ENCODE results near the gene STPG1.

STPG1 gene

GRCh38 chr1:24391882-24392603 lies 21.5 kb downstream of the STPG1 start:
- DNase-seq = peak; percentile 54

- peak; percentile 74 for DNase-seq
Observed at GRCh38 chr1:24390924-24391782, 22.4 kb downstream of the STPG1 start.

GRCh38 chr1:24389231-24389678 lies 24.3 kb downstream of the STPG1 start:
- no peak for DNase-seq

- DNase-seq = no peak
Observed at GRCh38 chr1:24388331-24388885, 25.2 kb downstream of the STPG1 start.

- DNase-seq = no peak
Observed at GRCh38 chr1:24387636-24388175, 25.9 kb downstream of the STPG1 start.

- no peak for DNase-seq
Observed at GRCh38 chr1:24386931-24387330, 26.7 kb downstream of the STPG1 start.

- peak; percentile 70 for DNase-seq
Observed at GRCh38 chr1:24386241-24386640, 27.3 kb downstream of the STPG1 start.

GRCh38 chr1:24385160-24385940 lies 28.2 kb downstream of the STPG1 start:
- no peak for DNase-seq

- DNase-seq = no peak
Observed at GRCh38 chr1:24384251-24385090, 29.1 kb downstream of the STPG1 start.

GRCh38 chr1:24383381-24383940 lies 30.1 kb downstream of the STPG1 start:
- DNase-seq = no peak

- DNase-seq = no peak
Observed at GRCh38 chr1:24382165-24382577, 31.4 kb downstream of the STPG1 start.

- no peak for DNase-seq
Observed at GRCh38 chr1:24381256-24381655, 32.3 kb downstream of the STPG1 start.

- no peak for DNase-seq
Observed at GRCh38 chr1:24380508-24380907, 33.1 kb downstream of the STPG1 start.

- DNase-seq = no peak
Observed at GRCh38 chr1:24379733-24380315, 33.8 kb downstream of the STPG1 start.

GRCh38 chr1:24374891-24375786 lies 38.4 kb downstream of the STPG1 start:
- DNase-seq = no peak

GRCh38 chr1:24373710-24374109 lies 39.9 kb downstream of the STPG1 start:
- DNase-seq = no peak

- DNase-seq = no peak
Observed at GRCh38 chr1:24373044-24373443, 40.5 kb downstream of the STPG1 start.

- no peak for DNase-seq
Observed at GRCh38 chr1:24369801-24370200, 43.8 kb downstream of the STPG1 start.

- no peak for DNase-seq
Observed at GRCh38 chr1:24369199-24369598, 44.4 kb downstream of the STPG1 start.

- DNase-seq = no peak
Observed at GRCh38 chr1:24366707-24367106, 46.9 kb downstream of the STPG1 start.

Measured in NCI-H1105 treated with DMSO at 0.1 percent for 48 hours (cell line).